Neutrophil (primary cell): ENCODE data around the gene NOL9.

Source experiments
- H3K27ac ChIP-seq: fragments of 200-600 bp; sonication (generic); 2 replicates; pipeline ENCODE4 v1.5.1; 2016; ENCODE audit warnings: mild to moderate bottlenecking, moderate library complexity
- H3K27me3 ChIP-seq: fragments of 200-600 bp; sonication (generic); 2 replicates; pipeline ENCODE4 v1.6.0; 2016; ENCODE audit warnings: mild to moderate bottlenecking
- H3K36me3 ChIP-seq: fragments of 200-600 bp; sonication (generic); 2 replicates; pipeline ENCODE4 v1.5.1; 2017
- H3K4me1 ChIP-seq, 2 experiments: fragments of 200-600 bp in 1 of 2; sonication (generic) in 1 of 2; 1 replicate in 1 of 2; 2 replicates in 1 of 2; pipeline versions ENCODE4 v1.5.1 to v1.6.1; 2013 to 2016; ENCODE audit warnings: low read depth in 1 of 2, low read length in 1 of 2, mild to moderate bottlenecking in 1 of 2, moderate library complexity in 1 of 2; ENCODE audit not compliant: control insufficient read depth in 1 of 2, insufficient read depth in 1 of 2
- H3K4me3 ChIP-seq, 2 experiments: fragments of 200-600 bp in 1 of 2; sonication (generic) in 1 of 2; 1 replicate in 1 of 2; 2 replicates in 1 of 2; pipeline ENCODE4 v1.5.1; 2013 to 2016; ENCODE audit warnings: low read depth in 1 of 2, low read length in 1 of 2, mild to moderate bottlenecking in 1 of 2, moderate library complexity in 1 of 2
- H3K9me3 ChIP-seq: fragments of 200-600 bp; sonication (generic); 2 replicates; pipeline ENCODE4 v1.5.1; 2016
- CTCF ChIP-seq: fragments of 200-600 bp; sonication (generic); IDR thresholded peaks from 2 replicates; pipeline ENCODE4 v1.5.1; 2016; ENCODE audit warnings: antibody characterized with exemption

Gene NOL9

GRCh38 chr1:6476483-6476882 lies 77.8 kb downstream of the NOL9 start:
- Histone ChIP-seq H3K4me1 (no peaks in the 10 kb centered on the region), H3K9me3 (no peaks in the 10 kb centered on the region), H3K36me3 (no peaks in the 10 kb centered on the region), H3K27ac (no peak overlapping the region), H3K27me3 (peaks cover 20% of the 10 kb centered on the region), H3K4me3 (no peak overlapping the region)
- TF ChIP-seq CTCF, result no peak

GRCh38 chr1:6475381-6476133 lies 78.8 kb downstream of the NOL9 start:
- Histone ChIP-seq H3K4me3 (no peak overlapping the region), H3K27ac (no peak overlapping the region), H3K4me1 (no peaks in the 10 kb centered on the region), H3K9me3 (no peaks in the 10 kb centered on the region), H3K27me3 (peaks cover 14% of the 10 kb centered on the region), H3K36me3 (no peaks in the 10 kb centered on the region)
- TF ChIP-seq CTCF, result peak; percentile 79

- Histone ChIP-seq H3K4me3 (no peak overlapping the region), H3K4me1 (no peaks in the 10 kb centered on the region), H3K27me3 (peaks cover 9% of the 10 kb centered on the region), H3K27ac (no peak overlapping the region), H3K9me3 (no peaks in the 10 kb centered on the region), H3K36me3 (no peaks in the 10 kb centered on the region)
- no peak for TF ChIP-seq CTCF
Observed at GRCh38 chr1:6474815-6475282, 79.5 kb downstream of the NOL9 start.

- TF ChIP-seq CTCF, result no peak
Observed at GRCh38 chr1:6473974-6474814, 80.1 kb downstream of the NOL9 start.

GRCh38 chr1:6473156-6473555 lies 81.2 kb downstream of the NOL9 start:
- Histone ChIP-seq H3K27me3 (peaks cover 6% of the 10 kb centered on the region), H3K4me1 (no peaks in the 10 kb centered on the region), H3K4me3 (no peak overlapping the region), H3K36me3 (no peaks in the 10 kb centered on the region), H3K27ac (no peak overlapping the region), H3K9me3 (no peaks in the 10 kb centered on the region)
- TF ChIP-seq CTCF, result no peak

More at GRCh38 chr1:6473974-6474814, 80.1 kb downstream of the NOL9 start:
- Histone ChIP-seq H3K36me3 (no peaks in the 10 kb centered on the region), H3K27ac (no peak overlapping the region), H3K4me3 (no peak overlapping the region), H3K9me3 (no peaks in the 10 kb centered on the region), H3K4me1 (no peaks in the 10 kb centered on the region), H3K27me3 (peaks cover 6% of the 10 kb centered on the region)
